HG02798 (cell line): ENCODE measurements around the gene TTC7B.

Source experiments
- ATAC-seq: cut with Tn5 transposase; IDR thresholded peaks from one replicate; pipeline ENCODE4 v1.9.1; 2021; ENCODE audit warnings: mild to moderate bottlenecking; ENCODE audit not compliant: unreplicated experiment, poor library complexity

TTC7B gene

GRCh38 chr14:90720336-90720735 is 95.9 kb downstream of the TTC7B start:
- ATAC-seq = no peak

- ATAC-seq = no peak
These were observed 98.3 kb downstream of the TTC7B start for GRCh38 chr14:90717916-90718315.

- no peak for ATAC-seq
These were observed 100.2 kb downstream of the TTC7B start for GRCh38 chr14:90715993-90716392.

GRCh38 chr14:90715495-90715894 is 100.7 kb downstream of the TTC7B start:
- ATAC-seq = no peak

GRCh38 chr14:90714811-90715210 is 101.4 kb downstream of the TTC7B start:
- ATAC-seq = no peak

- ATAC-seq = no peak
These were observed 111.4 kb downstream of the TTC7B start for GRCh38 chr14:90704738-90705392.

- no peak for ATAC-seq
These were observed 112.1 kb downstream of the TTC7B start for GRCh38 chr14:90703841-90704737.

- ATAC-seq = no peak
These were observed 115.1 kb downstream of the TTC7B start for GRCh38 chr14:90700933-90701776.

GRCh38 chr14:90699016-90699415 is 117.2 kb downstream of the TTC7B start:
- no peak for ATAC-seq

- no peak for ATAC-seq
These were observed 117.8 kb downstream of the TTC7B start for GRCh38 chr14:90698379-90698869.

GRCh38 chr14:90697577-90698206 is 118.5 kb downstream of the TTC7B start:
- ATAC-seq = peak; percentile 76

- no peak for ATAC-seq
These were observed 119.1 kb downstream of the TTC7B start for GRCh38 chr14:90697132-90697531.

- no peak for ATAC-seq
These were observed 119.5 kb downstream of the TTC7B start for GRCh38 chr14:90696720-90697119.

- ATAC-seq = no peak
These were observed 120.1 kb downstream of the TTC7B start for GRCh38 chr14:90695997-90696660.

GRCh38 chr14:90693413-90693812 is 122.8 kb downstream of the TTC7B start:
- ATAC-seq = no peak

GRCh38 chr14:90692826-90693225 is 123.4 kb downstream of the TTC7B start:
- ATAC-seq = no peak

GRCh38 chr14:90692061-90692460 is 124.2 kb downstream of the TTC7B start:
- ATAC-seq = no peak

GRCh38 chr14:90691627-90692026 is 124.6 kb downstream of the TTC7B start:
- ATAC-seq = no peak

GRCh38 chr14:90687680-90688079 is 128.6 kb downstream of the TTC7B start:
- ATAC-seq = no peak

- no peak for ATAC-seq
These were observed 133.6 kb downstream of the TTC7B start for GRCh38 chr14:90682615-90683014.
